Ecto neural progenitor cell (in vitro differentiated cells): Measurements from ENCODE around the gene KCNK6.

Experiments used
- DNase-seq: peaks from one replicate; pipeline ENCODE4 v3.0.0-alpha.2; 2018; ENCODE audit warnings: low spot score

KCNK6 gene

GRCh38 chr19:38319421-38320258 is at the start of gene KCNK6:
Gene KCNK6, plus strand, starts transcription at chr19:38319845. Its CDS starts 106 bp downstream, at chr19:38319951.
- peak; percentile 62 for DNase-seq

- no peak for DNase-seq
Observed at GRCh38 chr19:38270587-38271167, 49.0 kb upstream of the KCNK6 start.

GRCh38 chr19:38273499-38273898 is 46.1 kb upstream of the KCNK6 start:
- no peak for DNase-seq

- no peak for DNase-seq
Observed at GRCh38 chr19:38274739-38275138, 44.9 kb upstream of the KCNK6 start.

GRCh38 chr19:38276942-38277517 is 42.6 kb upstream of the KCNK6 start:
- no peak for DNase-seq

- no peak for DNase-seq
Observed at GRCh38 chr19:38277549-38277948, 42.1 kb upstream of the KCNK6 start.

GRCh38 chr19:38277969-38278680 is 41.5 kb upstream of the KCNK6 start:
- no peak for DNase-seq

- no peak for DNase-seq
Observed at GRCh38 chr19:38278751-38279150, 40.9 kb upstream of the KCNK6 start.

GRCh38 chr19:38280030-38280921 is 39.4 kb upstream of the KCNK6 start:
- DNase-seq, result no peak

- no peak for DNase-seq
Observed at GRCh38 chr19:38281811-38282566, 37.7 kb upstream of the KCNK6 start.

GRCh38 chr19:38283271-38283670 is 36.4 kb upstream of the KCNK6 start:
- DNase-seq, result no peak

- no peak for DNase-seq
Observed at GRCh38 chr19:38284422-38284821, 35.2 kb upstream of the KCNK6 start.

GRCh38 chr19:38285567-38285966 is 34.1 kb upstream of the KCNK6 start:
- no peak for DNase-seq

GRCh38 chr19:38287604-38288003 is 32.0 kb upstream of the KCNK6 start:
- DNase-seq, result no peak

GRCh38 chr19:38288123-38288855 is 31.4 kb upstream of the KCNK6 start:
- no peak for DNase-seq

- DNase-seq, result no peak
Observed at GRCh38 chr19:38289955-38290354, 29.7 kb upstream of the KCNK6 start.

GRCh38 chr19:38290631-38291147 is 29.0 kb upstream of the KCNK6 start:
- DNase-seq, result no peak

GRCh38 chr19:38291855-38292254 is 27.8 kb upstream of the KCNK6 start:
- DNase-seq, result no peak

GRCh38 chr19:38293281-38293680 is 26.4 kb upstream of the KCNK6 start:
- no peak for DNase-seq

- DNase-seq, result no peak
Observed at GRCh38 chr19:38294090-38294489, 25.6 kb upstream of the KCNK6 start.
